Measurements from ENCODE around the gene DLGAP1.

DNA sequence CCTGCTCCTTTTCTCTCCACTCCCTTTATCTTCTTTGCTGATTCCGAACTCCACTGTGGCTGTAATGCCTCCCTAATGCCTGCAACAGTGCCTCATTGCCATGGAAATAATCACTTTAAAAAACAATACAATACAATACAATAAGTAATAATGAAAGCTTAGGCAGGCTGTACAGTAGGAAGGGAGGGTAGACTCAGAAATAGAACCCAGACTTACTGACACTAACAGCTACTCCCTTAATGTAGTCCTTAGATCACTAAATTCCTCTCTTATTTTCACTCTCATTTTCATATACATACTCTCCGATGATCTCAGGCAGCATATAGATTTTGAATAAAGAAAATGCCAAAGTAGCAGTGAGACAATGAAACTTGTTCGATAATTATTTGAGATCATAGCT lies 70.2 kb downstream of the DLGAP1 start:
- TF ChIP-seq CTCF (IDR thresholded peaks at IDR 0.05 in 4 of 5, conservative IDR thresholded peaks at IDR 0.05 in 1 of 5): no peak
- no peak for TF ChIP-seq POLR2A (IDR thresholded peaks at IDR 0.05)
